Right lobe of liver (tissue), 4 donors: Measurements from ENCODE around the gene FSTL3.

Source experiments
- POLR2A ChIP-seq: fragments of 450-650 bp; IDR thresholded peaks from one replicate; pipeline ENCODE4 v1.6.1; 2017; ENCODE audit warnings: antibody characterized with exemption, mild to moderate bottlenecking
- TF ChIP-seq, protein P1 (sequence below), 4 donors: fragments of 200-600 bp in 3 of 4; fragments of 450-650 bp in 1 of 4; IDR thresholded peaks; one replicate each; pipeline versions ENCODE4 v1.5.1 to v1.8.0; 2016 to 2022; ENCODE audit warnings: antibody characterized with exemption in 4 of 4, mild to moderate bottlenecking in 2 of 4
- donor health status: DM: no; HTN: no; CAD: no.
- donor health status: DM: no; HTN: no; CAD: no.
- donor health status: DM: no; HTN: yes; CAD: no.

DNA sequence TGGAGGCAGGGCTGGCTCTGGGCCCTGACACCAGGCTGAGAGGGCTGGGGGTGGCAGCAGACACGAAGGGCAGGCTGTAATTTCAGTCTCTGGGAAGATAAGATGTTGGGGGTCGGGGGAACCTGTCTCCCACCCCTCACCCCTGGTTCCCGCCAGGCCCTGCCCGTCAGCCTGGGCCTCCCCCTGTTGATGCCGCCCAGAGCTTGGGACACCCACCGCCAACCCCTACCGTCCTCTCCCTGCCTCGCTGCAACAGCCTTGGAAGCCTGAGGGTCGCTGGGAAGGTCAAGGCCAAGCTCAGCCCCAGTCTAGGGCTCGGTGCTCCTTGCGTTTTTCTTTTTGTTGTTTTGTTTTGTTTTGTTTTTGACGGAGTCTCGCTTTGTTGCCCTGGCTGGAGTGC is 47.1 kb downstream of the FSTL3 start:
- TF ChIP-seq, protein P1, sequence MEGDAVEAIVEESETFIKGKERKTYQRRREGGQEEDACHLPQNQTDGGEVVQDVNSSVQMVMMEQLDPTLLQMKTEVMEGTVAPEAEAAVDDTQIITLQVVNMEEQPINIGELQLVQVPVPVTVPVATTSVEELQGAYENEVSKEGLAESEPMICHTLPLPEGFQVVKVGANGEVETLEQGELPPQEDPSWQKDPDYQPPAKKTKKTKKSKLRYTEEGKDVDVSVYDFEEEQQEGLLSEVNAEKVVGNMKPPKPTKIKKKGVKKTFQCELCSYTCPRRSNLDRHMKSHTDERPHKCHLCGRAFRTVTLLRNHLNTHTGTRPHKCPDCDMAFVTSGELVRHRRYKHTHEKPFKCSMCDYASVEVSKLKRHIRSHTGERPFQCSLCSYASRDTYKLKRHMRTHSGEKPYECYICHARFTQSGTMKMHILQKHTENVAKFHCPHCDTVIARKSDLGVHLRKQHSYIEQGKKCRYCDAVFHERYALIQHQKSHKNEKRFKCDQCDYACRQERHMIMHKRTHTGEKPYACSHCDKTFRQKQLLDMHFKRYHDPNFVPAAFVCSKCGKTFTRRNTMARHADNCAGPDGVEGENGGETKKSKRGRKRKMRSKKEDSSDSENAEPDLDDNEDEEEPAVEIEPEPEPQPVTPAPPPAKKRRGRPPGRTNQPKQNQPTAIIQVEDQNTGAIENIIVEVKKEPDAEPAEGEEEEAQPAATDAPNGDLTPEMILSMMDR (IDR thresholded peaks at IDR 0.05): no peak
- TF ChIP-seq POLR2A: no peak
